ENCODE data around the gene AP3B1. TPM values are rescaled to one million over a fixed set of nuclear protein-coding genes. Genes with fewer than 3 reads are reported as not detected.

Gene AP3B1
- total and polyA plus RNA-seq, 2 donors (not counting 1 experiment from before 2014, with no cell fraction given), result 26.8 to 58.9 TPM

DNA sequence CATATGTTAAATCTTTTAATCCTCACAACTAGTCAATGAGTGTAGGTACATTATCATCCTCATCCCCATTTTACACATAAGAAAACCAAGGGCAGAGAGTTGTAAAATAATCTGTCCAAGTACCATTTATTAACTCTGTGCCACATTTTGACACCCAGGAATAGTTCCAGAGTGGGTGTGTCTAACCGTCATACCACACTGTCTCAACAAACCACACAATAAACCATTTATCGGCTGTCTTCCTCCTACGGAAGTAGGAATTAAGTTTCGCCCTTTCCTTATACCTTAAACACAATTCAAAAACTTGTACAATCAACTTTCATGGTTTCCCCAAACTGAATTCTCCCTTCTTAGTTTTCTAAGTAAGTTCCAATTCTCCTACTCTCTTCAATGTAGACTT is 11.4 kb downstream of the AP3B1 start:
- DNase-seq, result no peak
- 97% methylated on average over 4 of the region's 4 CpGs for WGBS (ENCODE audit: insufficient coverage)
- H3K79me2 ChIP-seq (ENCODE audit: control insufficient read depth, insufficient read depth, low read length), result peaks cover 88% of the 10 kb centered on the region
- H3K9ac ChIP-seq (ENCODE audit: low read length), result no peak overlapping the region
- H3K4me3 Mint-ChIP-seq, result no peak overlapping the region
- no peaks in the 10 kb centered on the region for H3K27me3 ChIP-seq (replicated peaks in 1 of 4; ENCODE audit: control extremely low read depth in 1 of 4, control insufficient read depth in 3 of 4, insufficient read depth in 4 of 4, low read length in 3 of 4)
- no peak overlapping the region for H2AFZ ChIP-seq (ENCODE audit: insufficient read depth, low read depth, low read length, poor library complexity, severe bottlenecking)
- ChIA-PET POLR2A (no interaction called here), CTCF (no interaction called here)
- no peak for ATAC-seq (ENCODE audit: low read depth)
- intact Hi-C loops (cut with micrococcal nuclease), result no loop called here
- H3K4me1 ChIP-seq (ENCODE audit: control insufficient read depth in 2 of 2, insufficient read depth in 2 of 2, low read length in 2 of 2), result no peaks in the 10 kb centered on the region
- peaks cover 0 to 4% of the 10 kb centered on the region in 2 experiments for H3K36me3 ChIP-seq (replicated peaks in 1 of 2; ENCODE audit: control extremely low read depth in 1 of 2, control insufficient read depth in 1 of 2, extremely low read depth in 1 of 2, insufficient read depth in 2 of 2, low read length in 1 of 2)
- H3K9me3 ChIP-seq (ENCODE audit: control extremely low read depth in 1 of 3, control insufficient read depth in 2 of 3, insufficient read depth in 1 of 3, low read length in 2 of 3), result no peaks in the 10 kb centered on the region
- H3K4me1 Mint-ChIP-seq, result peaks cover 29% of the 10 kb centered on the region
- peaks cover 44% of the 10 kb centered on the region for H4K20me1 ChIP-seq (ENCODE audit: control insufficient read depth, insufficient read depth, low read length, poor library complexity, severe bottlenecking)
- H3K4me2 ChIP-seq (replicated peaks; ENCODE audit: low read depth, low read length, poor library complexity, severe bottlenecking), result no peak overlapping the region
- no peak overlapping the region for H3K4me3 ChIP-seq (ENCODE audit: control extremely low read depth in 1 of 5, extremely low read depth in 1 of 5, insufficient read depth in 1 of 5, low read depth in 2 of 5, low read length in 4 of 5)
- TF ChIP-seq, protein P1, sequence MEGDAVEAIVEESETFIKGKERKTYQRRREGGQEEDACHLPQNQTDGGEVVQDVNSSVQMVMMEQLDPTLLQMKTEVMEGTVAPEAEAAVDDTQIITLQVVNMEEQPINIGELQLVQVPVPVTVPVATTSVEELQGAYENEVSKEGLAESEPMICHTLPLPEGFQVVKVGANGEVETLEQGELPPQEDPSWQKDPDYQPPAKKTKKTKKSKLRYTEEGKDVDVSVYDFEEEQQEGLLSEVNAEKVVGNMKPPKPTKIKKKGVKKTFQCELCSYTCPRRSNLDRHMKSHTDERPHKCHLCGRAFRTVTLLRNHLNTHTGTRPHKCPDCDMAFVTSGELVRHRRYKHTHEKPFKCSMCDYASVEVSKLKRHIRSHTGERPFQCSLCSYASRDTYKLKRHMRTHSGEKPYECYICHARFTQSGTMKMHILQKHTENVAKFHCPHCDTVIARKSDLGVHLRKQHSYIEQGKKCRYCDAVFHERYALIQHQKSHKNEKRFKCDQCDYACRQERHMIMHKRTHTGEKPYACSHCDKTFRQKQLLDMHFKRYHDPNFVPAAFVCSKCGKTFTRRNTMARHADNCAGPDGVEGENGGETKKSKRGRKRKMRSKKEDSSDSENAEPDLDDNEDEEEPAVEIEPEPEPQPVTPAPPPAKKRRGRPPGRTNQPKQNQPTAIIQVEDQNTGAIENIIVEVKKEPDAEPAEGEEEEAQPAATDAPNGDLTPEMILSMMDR (IDR thresholded peaks at IDR 0.05), result no peak
- no peak for TF ChIP-seq EZH2 (IDR thresholded peaks at IDR 0.05; ENCODE audit: borderline replicate concordance, insufficient read depth, low read depth, low read length, poor library complexity, severe bottlenecking)
- no peaks in the 10 kb centered on the region for H3K27me3 Mint-ChIP-seq
- H3K9me3 Mint-ChIP-seq (ENCODE audit: insufficient read depth), result no peaks in the 10 kb centered on the region
- no peak overlapping the region for H3K27ac ChIP-seq (ENCODE audit: low read length in 2 of 2)
- H3K27ac Mint-ChIP-seq, result no peak overlapping the region

DNA sequence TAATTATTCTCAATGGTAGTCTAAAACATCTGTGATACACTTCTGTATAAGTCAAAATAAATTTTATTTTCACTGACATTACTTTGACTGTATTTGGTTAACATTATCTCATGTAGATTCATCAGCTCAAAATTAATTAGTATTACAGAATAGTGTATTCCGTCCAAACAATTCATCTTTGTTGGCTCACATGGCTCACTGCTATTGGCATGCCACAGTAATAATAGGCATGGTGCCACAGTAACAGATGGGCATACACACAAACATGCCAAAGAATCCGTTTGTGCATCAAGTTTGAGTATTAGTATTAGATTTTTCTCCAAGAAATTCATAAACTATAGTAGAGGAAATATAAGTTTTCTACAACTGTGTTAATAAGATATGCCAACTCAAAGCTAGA is 14.2 kb downstream of the AP3B1 start:
- WGBS (ENCODE audit: insufficient coverage), result no CpG with 5 or more reads among the region's 2 CpGs
- peaks cover 19% of the 10 kb centered on the region for H3K4me1 Mint-ChIP-seq

More for the DNA sequence above, 14.2 kb downstream of the AP3B1 start:
- Histone ChIP-seq H3K4me1 (ENCODE audit: control insufficient read depth in 2 of 2, insufficient read depth in 2 of 2, low read length in 2 of 2) (no peaks in the 10 kb centered on the region), H3K9me3 (ENCODE audit: control extremely low read depth in 1 of 3, control insufficient read depth in 2 of 3, insufficient read depth in 1 of 3, low read length in 2 of 3) (no peaks in the 10 kb centered on the region), H3K36me3 (replicated peaks in 1 of 2; ENCODE audit: control extremely low read depth in 1 of 2, control insufficient read depth in 1 of 2, extremely low read depth in 1 of 2, insufficient read depth in 2 of 2, low read length in 1 of 2) (peaks cover 0 to 4% of the 10 kb centered on the region in 2 experiments), H3K4me3 (ENCODE audit: control extremely low read depth in 1 of 5, extremely low read depth in 1 of 5, insufficient read depth in 1 of 5, low read depth in 2 of 5, low read length in 4 of 5) (no peak overlapping the region), H2AFZ (ENCODE audit: insufficient read depth, low read depth, low read length, poor library complexity, severe bottlenecking) (no peak overlapping the region), H3K9ac (ENCODE audit: low read length) (no peak overlapping the region), H4K20me1 (ENCODE audit: control insufficient read depth, insufficient read depth, low read length, poor library complexity, severe bottlenecking) (peaks cover 35% of the 10 kb centered on the region), H3K4me2 (replicated peaks; ENCODE audit: low read depth, low read length, poor library complexity, severe bottlenecking) (no peak overlapping the region), H3K79me2 (ENCODE audit: control insufficient read depth, insufficient read depth, low read length) (peaks cover 86% of the 10 kb centered on the region), H3K27ac (ENCODE audit: low read length in 2 of 2) (no peak overlapping the region), H3K27me3 (replicated peaks in 1 of 4; ENCODE audit: control extremely low read depth in 1 of 4, control insufficient read depth in 3 of 4, insufficient read depth in 4 of 4, low read length in 3 of 4) (no peaks in the 10 kb centered on the region)
- no peak for ATAC-seq (ENCODE audit: low read depth)
- intact Hi-C loops (cut with micrococcal nuclease), result no loop called here
- ChIA-PET POLR2A (no interaction called here), CTCF (no interaction called here)
- no peak for DNase-seq
- Mint-ChIP-seq H3K4me3 (no peak overlapping the region), H3K9me3 (ENCODE audit: insufficient read depth) (no peaks in the 10 kb centered on the region), H3K27me3 (no peaks in the 10 kb centered on the region), H3K27ac (no peak overlapping the region)
- no peak for TF ChIP-seq EZH2 (IDR thresholded peaks at IDR 0.05; ENCODE audit: borderline replicate concordance, insufficient read depth, low read depth, low read length, poor library complexity, severe bottlenecking)
- TF ChIP-seq, protein P1 (IDR thresholded peaks at IDR 0.05), result no peak
